A549 (cell line): Measurements from ENCODE around the gene TGDS. TPM values are rescaled to one million over a fixed set of nuclear protein-coding genes. Genes with fewer than 3 reads are reported as not detected.

Source experiments
- ATAC-seq, 2 experiments: fragments of 200-7000 bp in 1 of 2; fragments of >200 bp in 1 of 2; cut with Nextera tagmentation in 1 of 2; cut with Tn5 transposase in 1 of 2; 3 replicates each; pipeline versions ENCODE4 v1.8.0 to v1.9.1; 2018 to 2020; ENCODE audit warnings: mild to moderate bottlenecking in 1 of 2, moderate library complexity in 1 of 2
- CTCF ChIA-PET: fragments of 300-600 bp; sonication (Branson Sonifier 250); formaldehyde crosslinking; extraction: SDS; loops from one replicate; lab custom pipeline; 2021; ENCODE audit warnings: antibody characterized with exemption, inconsistent platforms; lab: Yijun Ruan, JAX
- POLR2A ChIA-PET: fragments of 350-600 bp; formaldehyde crosslinking; extraction: SDS; loops from one replicate; lab custom pipeline; 2021; ENCODE audit warnings: antibody characterized with exemption, inconsistent platforms; lab: Yijun Ruan, JAX
- DNase-seq, 2 experiments: peaks; one replicate each; pipeline versions ENCODE4 v3.0.0 to v3.0.0-alpha.2; 2011 to 2016; ENCODE audit warnings: low read depth in 1 of 2, low spot score in 1 of 2
- FAIRE-seq: peaks from 2 replicates; lab custom pipeline; 2011; peaks lifted over from hg19 to GRCh38; lab: Jason Lieb, UNC
- H3K27ac ChIP-seq, 2 experiments: fragments of >200 bp; sonication (Bioruptor Twin); formaldehyde crosslinking; 3 replicates each; pipeline ENCODE4 v1.5.1; 2016 to 2017
- H3K4me1 ChIP-seq: fragments of >200 bp; sonication (Bioruptor Twin); formaldehyde crosslinking; 3 replicates; pipeline ENCODE4 v1.6.1; 2016
- H3K4me2 ChIP-seq: fragments of >200 bp; sonication (Bioruptor Twin); formaldehyde crosslinking; 3 replicates; pipeline ENCODE4 v1.6.1; 2016
- H3K4me3 ChIP-seq: fragments of >200 bp; sonication (Bioruptor Twin); formaldehyde crosslinking; 3 replicates; pipeline ENCODE4 v1.5.1; 2016
- H3K9me3 ChIP-seq: fragments of >200 bp; sonication (Bioruptor Twin); formaldehyde crosslinking; 3 replicates; pipeline ENCODE4 v1.6.1; 2016
- BCL3 ChIP-seq: fragments of >200 bp; sonication (Bioruptor Twin); formaldehyde crosslinking; IDR thresholded peaks from 3 replicates; pipeline ENCODE4 v1.6.1; 2016
- CBX2 ChIP-seq: fragments of 200-600 bp; sonication (generic); IDR thresholded peaks from 2 replicates; pipeline ENCODE4 v1.6.1; 2016; ENCODE audit warnings: low read depth, mild to moderate bottlenecking, borderline replicate concordance
- CHD2 ChIP-seq: fragments of 150-350 bp; IDR thresholded peaks from 2 replicates; pipeline ENCODE4 v1.6.1; 2014; ENCODE audit warnings: low read length; ENCODE audit not compliant: partially characterized antibody
- CHD4 ChIP-seq: fragments of 200-600 bp; sonication (generic); IDR thresholded peaks from 2 replicates; pipeline ENCODE4 v1.6.1; 2016; ENCODE audit warnings: antibody characterized with exemption, mild to moderate bottlenecking, borderline replicate concordance
- E2F6 ChIP-seq: IDR thresholded peaks from 2 replicates; pipeline ENCODE4 v1.6.1; 2012; ENCODE audit warnings: low read depth, borderline replicate concordance
- EHMT2 ChIP-seq: fragments of 200-600 bp; sonication (generic); IDR thresholded peaks from 2 replicates; pipeline ENCODE4 v1.6.1; 2016; ENCODE audit warnings: antibody characterized with exemption, low read depth, mild to moderate bottlenecking, moderate library complexity
- ELK1 ChIP-seq: fragments of 150-350 bp; IDR thresholded peaks from 2 replicates; pipeline ENCODE4 v1.6.1; 2014; ENCODE audit warnings: low read depth, mild to moderate bottlenecking, low read length
- FOSL2 ChIP-seq, 2 experiments: fragments of 450-650 bp in 1 of 2; fragments of >200 bp in 1 of 2; sonication (Bioruptor Twin) in 1 of 2; formaldehyde crosslinking; IDR thresholded peaks; 2 replicates each; pipeline versions ENCODE4 v1.5.0 to v1.6.1; 2016 to 2020; ENCODE audit warnings: mild to moderate bottlenecking in 1 of 2, moderate library complexity in 1 of 2
- HMGXB4 ChIP-seq: fragments of 250-450 bp; sonication (Bioruptor Pico); IDR thresholded peaks from 2 replicates; pipeline ENCODE4 v1.5.0; 2021; ENCODE audit warnings: mild to moderate bottlenecking, moderate library complexity, borderline replicate concordance
- JUN ChIP-seq, 2 experiments: fragments of >200 bp; sonication (Bioruptor Twin); formaldehyde crosslinking; IDR thresholded peaks; 2 replicates in 1 of 2; 3 replicates in 1 of 2; pipeline ENCODE4 v1.6.1; 2016 to 2017
- MAX ChIP-seq: IDR thresholded peaks from 2 replicates; pipeline ENCODE4 v1.6.1; 2012
- PHF8 ChIP-seq: fragments of 200-600 bp; sonication (generic); IDR thresholded peaks from 2 replicates; pipeline ENCODE4 v1.6.1; 2016; ENCODE audit warnings: low read depth, mild to moderate bottlenecking, antibody characterized with exemption, moderate library complexity, borderline replicate concordance
- POLR2A ChIP-seq: IDR thresholded peaks from 2 replicates; pipeline ENCODE4 v1.6.1; 2012; ENCODE audit warnings: mild to moderate bottlenecking, low read length
- REST ChIP-seq: fragments of 200-600 bp; sonication (generic); IDR thresholded peaks from 2 replicates; pipeline ENCODE4 v1.6.1; 2016; ENCODE audit warnings: antibody characterized with exemption, mild to moderate bottlenecking, moderate library complexity
- RFX5 ChIP-seq: fragments of 450-650 bp; IDR thresholded peaks from 2 replicates; pipeline ENCODE4 v1.7.1; 2014; ENCODE audit warnings: antibody characterized with exemption, mild to moderate bottlenecking, moderate library complexity
- SREBF2 ChIP-seq: fragments of 450-650 bp; IDR thresholded peaks from 2 replicates; pipeline ENCODE4 v1.6.1; 2014; ENCODE audit warnings: mild to moderate bottlenecking, moderate library complexity
- TFCP2L1 ChIP-seq: fragments of 250-450 bp; sonication (Bioruptor Pico); IDR thresholded peaks from 2 replicates; pipeline ENCODE4 v1.5.0; 2021; ENCODE audit warnings: mild to moderate bottlenecking
- ZC3H11A ChIP-seq: fragments of 450-650 bp; IDR thresholded peaks from 2 replicates; pipeline ENCODE4 v1.6.1; 2014; ENCODE audit warnings: antibody characterized with exemption, mild to moderate bottlenecking
- ZSCAN20 ChIP-seq: fragments of 250-450 bp; sonication (Bioruptor Pico); IDR thresholded peaks from 2 replicates; pipeline ENCODE4 v1.8.0; 2022; ENCODE audit warnings: mild to moderate bottlenecking, moderate library complexity
- WGBS: methylation state at CpG from one replicate; pipeline ENCODE4 v1.1.6; 2017; ENCODE audit errors: missing lambda C conversion rate; 5-methylcytosine and 5-hydroxymethylcytosine counted together
- polyA plus RNA-seq, 4 experiments: library from polyadenylated mRNA; depleted of rRNA in 3 of 4; stranded (reverse); fragments of >200 nt; fragmentation: RNase III in 1 of 4; extraction: RNeasy Plus Mini Kit Qiagen cat#74134 plus additional on column Dnase treatment in 1 of 4; gene quantifications; 2 replicates in 3 of 4; 3 replicates in 1 of 4; pipeline ENCODE4 v1.2.3, GENCODE V29; 2011 to 2017

The TGDS gene
- polyA plus RNA-seq, 2 of the 4 experiments (the other 2 are of a cell fraction) = 6.8 to 24.3 TPM

GRCh38 chr13:94552095-94552494 lies 43.9 kb downstream of the TGDS start:
- POLR2A ChIA-PET = no interaction called here
- Histone ChIP-seq H3K4me1 (peaks cover 16% of the 10 kb centered on the region; the same call in 1 of the 3 replicates), H3K27ac (no peak overlapping the region), H3K9me3 (no peaks in the 10 kb centered on the region), H3K4me3 (no peak overlapping the region), H3K4me2 (no peak overlapping the region)
- DNase-seq (no peak), FAIRE-seq (no peak), ATAC-seq (no peak)
- CTCF ChIA-PET = interaction anchor here (1.2 kb wide), 1 partner anchor 25 kb away, joined by 3 read pairs; no protein-coding TSS in a partner anchor
- WGBS = 73% methylated on average over 5 of the region's 5 CpGs
- TF ChIP-seq ZC3H11A (no peak), CHD4 (no peak)

GRCh38 chr13:94550062-94550738 lies 45.8 kb downstream of the TGDS start:
- Histone ChIP-seq H3K4me3 (peak overlapping the region; percentile 58), H3K27ac (peak overlapping the region; percentile 88 to 93), H3K4me1 (peaks cover 16% of the 10 kb centered on the region; the same call in 1 of the 3 replicates), H3K9me3 (no peaks in the 10 kb centered on the region), H3K4me2 (peak overlapping the region; percentile 96)
- POLR2A ChIA-PET = interaction anchor here (0.7 to 2.8 kb wide), 5 partner anchors 11 to 114 kb away, joined by 3 to 30 read pairs (median 4); partner anchors contain the start of genes GPR180 and TGDS
- FAIRE-seq (no peak), ATAC-seq (peak; percentile 70 to 72), DNase-seq (peak in 1 of 2 experiments; percentile 62)
- TF ChIP-seq REST (peak; percentile 7; the same call in 1 of the 2 replicates), RFX5 (no peak), JUN (IDR thresholded peaks at IDR 0.05) (0 out of 5 replicates have a peak, but pooled peaks of 1 of the 2 experiments have one; percentile 19), E2F6 (peak; percentile 11; the same call in 1 of the 2 replicates), TFCP2L1 (CRISPR knock-in tag) (no peak), EHMT2 (no peak), PHF8 (peak; percentile 43; the same call in 1 of the 2 replicates)
- CTCF ChIA-PET = interaction anchor here (0.9 kb wide), 1 partner anchor 114 kb away, joined by 3 read pairs; no protein-coding TSS in a partner anchor
- WGBS = 19% methylated on average over 18 of the region's 21 CpGs

- Histone ChIP-seq H3K4me1 (peaks cover 16% of the 10 kb centered on the region; the same call in 1 of the 3 replicates), H3K4me2 (peak overlapping the region; percentile 96), H3K4me3 (peak overlapping the region; percentile 58), H3K9me3 (no peaks in the 10 kb centered on the region), H3K27ac (peak overlapping the region; percentile 88 to 93)
- ATAC-seq (peak; percentile 94), FAIRE-seq (peak; percentile 43), DNase-seq (peak; percentile 74 to 94)
- POLR2A ChIA-PET = interaction anchor here (0.7 to 2.8 kb wide), 5 partner anchors 12 to 114 kb away, joined by 3 to 30 read pairs (median 4); partner anchors contain the start of genes GPR180 and TGDS
- CTCF ChIA-PET = interaction anchor here (0.9 to 1.6 kb wide), 4 partner anchors 9 to 116 kb away, joined by 3 read pairs; no protein-coding TSS in a partner anchor
- WGBS = 1% methylated on average over 24 of the region's 66 CpGs
- TF ChIP-seq FOSL2 (IDR thresholded peaks at IDR 0.05) (no peak), FOSL2 (CRISPR knock-in tag; IDR thresholded peaks at IDR 0.05) (no peak), ZSCAN20 (CRISPR knock-in tag) (no peak), HMGXB4 (0 out of 2 replicates have a peak, but pooled peaks have one; percentile 64), POLR2A (peak; percentile 71), MAX (peak; percentile 67), CHD2 (no peak), ELK1 (no peak), CBX2 (no peak), CHD4 (no peak), BCL3 (no peak), SREBF2 (peak; percentile 79)
Measured at GRCh38 chr13:94549232-94550061, 46.5 kb downstream of the TGDS start.
